Measurements from ENCODE around the gene LILRB2.
"Not testable (repeated sequence)": the region's sequence is repeated elsewhere in the genome, so short reads cannot be mapped to it uniquely, and the experiment has no call there.

LILRB2 gene

GRCh38 chr19:54281007-54281728, at the start of gene LILRB2:
TSS of gene LILRB2 (minus strand) at chr19:54281110. CDS start at chr19:54280496, 614 bp downstream.
- DNase-seq (ENCODE audit: low read depth in 2 of 2), result no peak

- no peak for DNase-seq (ENCODE audit: low read depth in 2 of 2)
Observed at GRCh38 chr19:54329476-54330165, 48.7 kb upstream of the LILRB2 start.

GRCh38 chr19:54328781-54329180, 47.9 kb upstream of the LILRB2 start:
- DNase-seq (ENCODE audit: low read depth in 2 of 2), result not testable (repeated sequence)

GRCh38 chr19:54325631-54326030, 44.7 kb upstream of the LILRB2 start:
- no peak for DNase-seq (ENCODE audit: low read depth in 2 of 2)

GRCh38 chr19:54325194-54325621, 44.3 kb upstream of the LILRB2 start:
- peak in 1 of 2 donors; percentile 27 for DNase-seq (ENCODE audit: low read depth in 2 of 2)

GRCh38 chr19:54324071-54324470, 43.2 kb upstream of the LILRB2 start:
- DNase-seq (ENCODE audit: low read depth in 2 of 2), result no peak

GRCh38 chr19:54322934-54323333, 42.0 kb upstream of the LILRB2 start:
- not testable (repeated sequence) for DNase-seq (ENCODE audit: low read depth in 2 of 2)

GRCh38 chr19:54322295-54322694, 41.4 kb upstream of the LILRB2 start:
- DNase-seq (ENCODE audit: low read depth in 2 of 2), result not testable (repeated sequence)

- no peak for DNase-seq (ENCODE audit: low read depth in 2 of 2)
Observed at GRCh38 chr19:54319892-54320670, 39.2 kb upstream of the LILRB2 start.

GRCh38 chr19:54319049-54319448, 38.1 kb upstream of the LILRB2 start:
- no peak for DNase-seq (ENCODE audit: low read depth in 2 of 2)

GRCh38 chr19:54317965-54318240, 37.0 kb upstream of the LILRB2 start:
- no peak for DNase-seq (ENCODE audit: low read depth in 2 of 2)

GRCh38 chr19:54317108-54317964, 36.4 kb upstream of the LILRB2 start:
- DNase-seq (ENCODE audit: low read depth in 2 of 2), result no peak

- DNase-seq (ENCODE audit: low read depth in 2 of 2), result no peak
Observed at GRCh38 chr19:54316746-54317107, 35.8 kb upstream of the LILRB2 start.

- DNase-seq (ENCODE audit: low read depth in 2 of 2), result no peak
Observed at GRCh38 chr19:54315956-54316355, 35.0 kb upstream of the LILRB2 start.

- no peak for DNase-seq (ENCODE audit: low read depth in 2 of 2)
Observed at GRCh38 chr19:54312436-54313377, 31.8 kb upstream of the LILRB2 start, which contains the start of gene LILRA5. TSS of gene LILRA5 (minus strand) at chr19:54313166. CDS start at chr19:54313019, 147 bp downstream.

GRCh38 chr19:54312011-54312410, 31.1 kb upstream of the LILRB2 start:
- DNase-seq (ENCODE audit: low read depth in 2 of 2), result no peak

GRCh38 chr19:54311486-54311885, 30.6 kb upstream of the LILRB2 start:
- no peak for DNase-seq (ENCODE audit: low read depth in 2 of 2)

- DNase-seq (ENCODE audit: low read depth in 2 of 2), result no peak
Observed at GRCh38 chr19:54310543-54310942, 29.6 kb upstream of the LILRB2 start.

- DNase-seq (ENCODE audit: low read depth in 2 of 2), result no peak
Observed at GRCh38 chr19:54309811-54310210, 28.9 kb upstream of the LILRB2 start.

GRCh38 chr19:54307389-54308020, 26.6 kb upstream of the LILRB2 start:
- no peak for DNase-seq (ENCODE audit: low read depth in 2 of 2)
